HL-60 (cell line): Measurements from ENCODE around the gene ROBO1.

ENCODE experiments used
- DNase-seq, 2 experiments: peaks; one replicate each; pipeline ENCODE4 v3.0.0-alpha.2; 2010 to 2020; ENCODE audit warnings: low read depth in 1 of 2, low spot score in 1 of 2
- H3K27ac ChIP-seq: fragments of 250-450 bp; sonication (Bioruptor Pico); replicated peaks from 2 replicates; pipeline ENCODE4 v1.5.1; 2020; ENCODE audit warnings: mild to moderate bottlenecking, moderate library complexity
- H3K27me3 ChIP-seq: fragments of 250-450 bp; sonication (Bioruptor Pico); 2 replicates; pipeline ENCODE4 v1.5.1; 2021; ENCODE audit warnings: mild to moderate bottlenecking, moderate library complexity; ENCODE audit not compliant: insufficient read depth, poor library complexity, severe bottlenecking
- H3K4me3 ChIP-seq: replicated peaks from 2 replicates; pipeline ENCODE4 v1.5.1; 2011; ENCODE audit warnings: mild to moderate bottlenecking, control low read depth, low read length; ENCODE audit not compliant: insufficient read depth
- GABPA ChIP-seq: IDR thresholded peaks from 2 replicates; pipeline ENCODE4 v1.6.1; 2012; ENCODE audit warnings: low read depth
- POLR2AphosphoS5 ChIP-seq: IDR thresholded peaks from 2 replicates; pipeline ENCODE4 v1.6.1; 2012; ENCODE audit warnings: low read depth
- SPI1 ChIP-seq: IDR thresholded peaks from 2 replicates; pipeline ENCODE4 v1.6.1; 2012; ENCODE audit warnings: low read depth, mild to moderate bottlenecking, borderline replicate concordance
- TF ChIP-seq, protein P1 (sequence below): IDR thresholded peaks from one replicate; pipeline ENCODE4 v1.5.1; 2011; ENCODE audit warnings: low read length, control low read depth, inconsistent platforms; ENCODE audit not compliant: insufficient read depth
- TF ChIP-seq, protein P2 (sequence below): IDR thresholded peaks from 2 replicates; pipeline ENCODE4 v1.6.1; 2012; ENCODE audit warnings: low read depth; ENCODE audit not compliant: insufficient replicate concordance

ROBO1 gene

GRCh38 chr3:78761126-78761525 is 1006.7 kb downstream of the ROBO1 start:
- no peaks in the 10 kb centered on the region for H3K27me3 ChIP-seq
- no peak for DNase-seq

DNA sequence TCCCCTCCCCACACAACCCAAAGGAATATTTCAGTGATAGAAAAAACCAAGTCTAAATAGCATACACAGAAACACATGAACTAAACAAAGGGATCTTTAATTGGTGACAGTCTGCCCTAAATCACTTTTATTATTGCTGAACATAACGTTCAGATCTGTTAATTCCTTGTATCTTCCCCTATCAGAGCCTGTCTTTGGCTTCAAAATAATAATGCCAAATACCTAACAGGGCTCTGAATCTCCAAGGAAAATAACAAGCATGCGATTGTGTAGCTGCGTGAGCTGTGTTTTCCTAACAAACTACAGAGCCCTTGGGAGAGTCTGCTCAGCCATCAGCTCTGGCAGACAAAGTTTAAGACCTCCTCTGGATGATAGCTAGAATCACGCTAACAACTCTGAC is 1010.1 kb downstream of the ROBO1 start:
- no peak for DNase-seq
- TF ChIP-seq SPI1 (no peak), GABPA (no peak), POLR2AphosphoS5 (no peak)
- TF ChIP-seq, protein P1, sequence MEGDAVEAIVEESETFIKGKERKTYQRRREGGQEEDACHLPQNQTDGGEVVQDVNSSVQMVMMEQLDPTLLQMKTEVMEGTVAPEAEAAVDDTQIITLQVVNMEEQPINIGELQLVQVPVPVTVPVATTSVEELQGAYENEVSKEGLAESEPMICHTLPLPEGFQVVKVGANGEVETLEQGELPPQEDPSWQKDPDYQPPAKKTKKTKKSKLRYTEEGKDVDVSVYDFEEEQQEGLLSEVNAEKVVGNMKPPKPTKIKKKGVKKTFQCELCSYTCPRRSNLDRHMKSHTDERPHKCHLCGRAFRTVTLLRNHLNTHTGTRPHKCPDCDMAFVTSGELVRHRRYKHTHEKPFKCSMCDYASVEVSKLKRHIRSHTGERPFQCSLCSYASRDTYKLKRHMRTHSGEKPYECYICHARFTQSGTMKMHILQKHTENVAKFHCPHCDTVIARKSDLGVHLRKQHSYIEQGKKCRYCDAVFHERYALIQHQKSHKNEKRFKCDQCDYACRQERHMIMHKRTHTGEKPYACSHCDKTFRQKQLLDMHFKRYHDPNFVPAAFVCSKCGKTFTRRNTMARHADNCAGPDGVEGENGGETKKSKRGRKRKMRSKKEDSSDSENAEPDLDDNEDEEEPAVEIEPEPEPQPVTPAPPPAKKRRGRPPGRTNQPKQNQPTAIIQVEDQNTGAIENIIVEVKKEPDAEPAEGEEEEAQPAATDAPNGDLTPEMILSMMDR: no peak
- TF ChIP-seq, protein P2, sequence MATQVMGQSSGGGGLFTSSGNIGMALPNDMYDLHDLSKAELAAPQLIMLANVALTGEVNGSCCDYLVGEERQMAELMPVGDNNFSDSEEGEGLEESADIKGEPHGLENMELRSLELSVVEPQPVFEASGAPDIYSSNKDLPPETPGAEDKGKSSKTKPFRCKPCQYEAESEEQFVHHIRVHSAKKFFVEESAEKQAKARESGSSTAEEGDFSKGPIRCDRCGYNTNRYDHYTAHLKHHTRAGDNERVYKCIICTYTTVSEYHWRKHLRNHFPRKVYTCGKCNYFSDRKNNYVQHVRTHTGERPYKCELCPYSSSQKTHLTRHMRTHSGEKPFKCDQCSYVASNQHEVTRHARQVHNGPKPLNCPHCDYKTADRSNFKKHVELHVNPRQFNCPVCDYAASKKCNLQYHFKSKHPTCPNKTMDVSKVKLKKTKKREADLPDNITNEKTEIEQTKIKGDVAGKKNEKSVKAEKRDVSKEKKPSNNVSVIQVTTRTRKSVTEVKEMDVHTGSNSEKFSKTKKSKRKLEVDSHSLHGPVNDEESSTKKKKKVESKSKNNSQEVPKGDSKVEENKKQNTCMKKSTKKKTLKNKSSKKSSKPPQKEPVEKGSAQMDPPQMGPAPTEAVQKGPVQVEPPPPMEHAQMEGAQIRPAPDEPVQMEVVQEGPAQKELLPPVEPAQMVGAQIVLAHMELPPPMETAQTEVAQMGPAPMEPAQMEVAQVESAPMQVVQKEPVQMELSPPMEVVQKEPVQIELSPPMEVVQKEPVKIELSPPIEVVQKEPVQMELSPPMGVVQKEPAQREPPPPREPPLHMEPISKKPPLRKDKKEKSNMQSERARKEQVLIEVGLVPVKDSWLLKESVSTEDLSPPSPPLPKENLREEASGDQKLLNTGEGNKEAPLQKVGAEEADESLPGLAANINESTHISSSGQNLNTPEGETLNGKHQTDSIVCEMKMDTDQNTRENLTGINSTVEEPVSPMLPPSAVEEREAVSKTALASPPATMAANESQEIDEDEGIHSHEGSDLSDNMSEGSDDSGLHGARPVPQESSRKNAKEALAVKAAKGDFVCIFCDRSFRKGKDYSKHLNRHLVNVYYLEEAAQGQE: no peak
- H3K27me3 ChIP-seq: no peaks in the 10 kb centered on the region
- H3K4me3 ChIP-seq: no peak overlapping the region
- H3K27ac ChIP-seq: no peak overlapping the region

More at GRCh38 chr3:78761126-78761525, 1006.7 kb downstream of the ROBO1 start:
- H3K27ac ChIP-seq: no peak overlapping the region
- H3K4me3 ChIP-seq: no peak overlapping the region
- TF ChIP-seq, protein P1: no peak
- TF ChIP-seq GABPA (no peak), SPI1 (no peak), POLR2AphosphoS5 (no peak)

DNA sequence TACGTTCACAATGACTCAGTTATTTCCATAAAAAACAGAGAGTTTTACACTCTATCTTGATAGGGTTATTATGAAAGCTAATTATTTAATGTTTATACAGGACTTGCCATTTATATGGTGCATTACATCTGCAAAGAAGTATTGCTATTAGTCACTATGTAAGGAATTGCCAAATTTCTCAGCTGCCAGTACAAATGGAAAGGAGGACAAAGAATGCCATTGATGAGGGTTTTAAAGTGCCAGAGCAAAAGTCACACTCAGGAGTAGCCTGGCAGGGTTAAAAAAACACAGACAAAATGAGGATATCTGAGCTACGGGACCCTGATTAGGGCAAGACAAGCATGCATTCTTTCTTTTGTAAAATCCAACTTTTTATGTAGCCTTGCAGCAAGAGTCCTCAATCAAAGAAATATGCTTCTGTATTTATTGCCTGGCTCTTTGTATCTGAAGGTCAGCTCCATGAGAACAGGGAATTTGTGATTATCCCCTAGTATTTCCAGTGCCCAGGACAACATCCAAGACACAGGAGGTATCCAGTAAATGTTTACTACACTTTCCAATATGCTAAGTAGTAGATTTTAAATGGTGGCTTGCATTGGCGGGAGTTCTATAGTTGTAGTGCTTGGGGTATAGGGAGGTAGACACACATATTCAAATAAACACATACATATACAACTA is 1013.6 kb downstream of the ROBO1 start:
- Histone ChIP-seq H3K4me3 (no peak overlapping the region), H3K27ac (no peak overlapping the region), H3K27me3 (no peaks in the 10 kb centered on the region)
- TF ChIP-seq, protein P2: no peak
- TF ChIP-seq SPI1 (no peak), POLR2AphosphoS5 (no peak), GABPA (no peak)
- TF ChIP-seq, protein P1: no peak
- no peak for DNase-seq

- DNase-seq: no peak
- no peak for TF ChIP-seq POLR2AphosphoS5
- TF ChIP-seq, protein P2: no peak
- TF ChIP-seq, protein P1: no peak
- no peak for TF ChIP-seq SPI1
- Histone ChIP-seq H3K4me3 (no peak overlapping the region), H3K27me3 (no peaks in the 10 kb centered on the region), H3K27ac (no peak overlapping the region)
Observed at GRCh38 chr3:78751266-78751665, 1016.5 kb downstream of the ROBO1 start.
